GM18499 (cell line): ENCODE data around the gene FSTL5.
A peak's percentile ranks its signal among the peaks of the same experiment; 100 is the strongest.
"Not testable (repeated sequence)": the region's sequence is repeated elsewhere in the genome, so short reads cannot be mapped to it uniquely, and the experiment has no call there.

Experiments used
- ATAC-seq: cut with Tn5 transposase; IDR thresholded peaks from one replicate; pipeline ENCODE4 v1.9.1; 2021; ENCODE audit warnings: moderate number of reproducible peaks; ENCODE audit not compliant: insufficient read depth, unreplicated experiment

The FSTL5 gene

GRCh38 chr4:162163892-162164759 lies at the start of gene FSTL5:
Gene FSTL5, minus strand, starts transcription at chr4:162164000. Its CDS starts 52,604 bp downstream, at chr4:162111396.
- ATAC-seq: peak; percentile 47

GRCh38 chr4:162209706-162210105 lies 45.9 kb upstream of the FSTL5 start:
- no peak for ATAC-seq

GRCh38 chr4:162203478-162203877 lies 39.7 kb upstream of the FSTL5 start:
- not testable (repeated sequence) for ATAC-seq

GRCh38 chr4:162201673-162202072 lies 37.9 kb upstream of the FSTL5 start:
- ATAC-seq: no peak

- no peak for ATAC-seq
Measured at GRCh38 chr4:162170509-162170908, 6.7 kb upstream of the FSTL5 start.

- no peak for ATAC-seq
Measured at GRCh38 chr4:162164906-162165510, 1.2 kb upstream of the FSTL5 start.

GRCh38 chr4:162162672-162163071 lies 1.1 kb downstream of the FSTL5 start:
- ATAC-seq: no peak

- ATAC-seq: no peak
Measured at GRCh38 chr4:162157241-162157640, 6.6 kb downstream of the FSTL5 start.

GRCh38 chr4:162154862-162155540 lies 8.8 kb downstream of the FSTL5 start:
- ATAC-seq: no peak

- ATAC-seq: no peak
Measured at GRCh38 chr4:162151850-162152249, 11.9 kb downstream of the FSTL5 start.

- no peak for ATAC-seq
Measured at GRCh38 chr4:162151386-162151785, 12.4 kb downstream of the FSTL5 start.

- no peak for ATAC-seq
Measured at GRCh38 chr4:162149644-162150043, 14.2 kb downstream of the FSTL5 start.

GRCh38 chr4:162140051-162140683 lies 23.6 kb downstream of the FSTL5 start:
- ATAC-seq: no peak

- ATAC-seq: no peak
Measured at GRCh38 chr4:162139412-162139811, 24.4 kb downstream of the FSTL5 start.

- ATAC-seq: no peak
Measured at GRCh38 chr4:162131256-162131655, 32.5 kb downstream of the FSTL5 start.

- no peak for ATAC-seq
Measured at GRCh38 chr4:162126729-162127128, 37.1 kb downstream of the FSTL5 start.

- no peak for ATAC-seq
Measured at GRCh38 chr4:162117051-162117450, 46.7 kb downstream of the FSTL5 start.

GRCh38 chr4:162116095-162116779 lies 47.6 kb downstream of the FSTL5 start:
- ATAC-seq: no peak

GRCh38 chr4:162115333-162115732 lies 48.5 kb downstream of the FSTL5 start:
- ATAC-seq: no peak

GRCh38 chr4:162111078-162111477 lies 52.7 kb downstream of the FSTL5 start:
- no peak for ATAC-seq
